ENCODE data around the gene TM7SF2.

The TM7SF2 gene

DNA sequence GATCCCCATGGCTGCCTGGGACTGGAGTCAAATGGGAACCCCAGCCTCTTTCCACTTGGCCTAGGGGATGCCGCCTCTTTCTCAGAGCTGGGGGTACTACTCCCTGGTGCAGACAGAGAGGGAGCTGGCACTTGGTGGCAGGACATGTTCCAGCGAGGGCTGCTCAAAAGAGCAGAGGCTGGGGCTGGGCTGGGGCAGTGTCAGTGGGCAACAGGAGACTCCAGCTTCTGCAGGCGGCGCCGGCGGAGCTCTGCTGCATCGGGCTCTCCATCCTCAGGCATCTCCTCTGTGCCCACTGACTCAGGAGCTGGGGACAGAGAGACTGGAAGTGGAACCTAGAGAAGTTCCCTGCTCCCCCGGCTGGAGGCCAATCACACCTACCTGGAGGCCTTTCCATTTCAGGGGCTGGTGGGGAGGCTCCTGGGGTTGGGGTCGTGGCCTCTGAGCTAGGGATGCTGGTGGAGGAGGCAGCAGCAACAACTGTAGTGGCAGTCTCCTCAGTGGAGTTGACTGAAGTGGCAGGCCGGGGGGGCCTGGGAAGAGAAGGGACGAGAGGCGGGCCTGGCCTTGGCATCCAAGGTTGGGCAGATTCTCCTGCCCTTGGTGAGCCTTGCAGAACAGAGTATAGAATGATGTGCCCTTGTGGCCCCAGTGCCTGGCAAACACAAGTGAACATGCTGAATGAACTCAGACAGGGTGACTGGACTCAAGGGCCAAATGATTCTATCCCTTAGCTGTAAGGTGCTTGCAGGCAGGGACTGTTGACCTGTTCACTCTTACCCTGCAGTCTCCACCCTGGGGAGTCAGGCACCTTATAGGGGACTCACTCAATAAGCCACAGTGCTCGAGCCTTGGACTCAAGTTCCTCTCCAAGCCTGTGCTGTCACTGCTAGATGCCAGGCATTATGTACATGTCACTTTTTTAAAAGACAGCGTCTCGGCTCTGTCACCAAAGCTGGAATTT is 16.8 kb downstream of the TM7SF2 start:
- TF ChIP-seq, protein P1, sequence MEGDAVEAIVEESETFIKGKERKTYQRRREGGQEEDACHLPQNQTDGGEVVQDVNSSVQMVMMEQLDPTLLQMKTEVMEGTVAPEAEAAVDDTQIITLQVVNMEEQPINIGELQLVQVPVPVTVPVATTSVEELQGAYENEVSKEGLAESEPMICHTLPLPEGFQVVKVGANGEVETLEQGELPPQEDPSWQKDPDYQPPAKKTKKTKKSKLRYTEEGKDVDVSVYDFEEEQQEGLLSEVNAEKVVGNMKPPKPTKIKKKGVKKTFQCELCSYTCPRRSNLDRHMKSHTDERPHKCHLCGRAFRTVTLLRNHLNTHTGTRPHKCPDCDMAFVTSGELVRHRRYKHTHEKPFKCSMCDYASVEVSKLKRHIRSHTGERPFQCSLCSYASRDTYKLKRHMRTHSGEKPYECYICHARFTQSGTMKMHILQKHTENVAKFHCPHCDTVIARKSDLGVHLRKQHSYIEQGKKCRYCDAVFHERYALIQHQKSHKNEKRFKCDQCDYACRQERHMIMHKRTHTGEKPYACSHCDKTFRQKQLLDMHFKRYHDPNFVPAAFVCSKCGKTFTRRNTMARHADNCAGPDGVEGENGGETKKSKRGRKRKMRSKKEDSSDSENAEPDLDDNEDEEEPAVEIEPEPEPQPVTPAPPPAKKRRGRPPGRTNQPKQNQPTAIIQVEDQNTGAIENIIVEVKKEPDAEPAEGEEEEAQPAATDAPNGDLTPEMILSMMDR (IDR thresholded peaks at IDR 0.05; ENCODE audit: control insufficient read depth, insufficient read depth, low read depth, low read length, missing control alignments) = no peak
- no peak overlapping the region for H3K4me3 ChIP-seq (ENCODE audit: control insufficient read depth, low read depth, low read length)
- DNase-seq (ENCODE audit: low read depth) = no peak

DNA sequence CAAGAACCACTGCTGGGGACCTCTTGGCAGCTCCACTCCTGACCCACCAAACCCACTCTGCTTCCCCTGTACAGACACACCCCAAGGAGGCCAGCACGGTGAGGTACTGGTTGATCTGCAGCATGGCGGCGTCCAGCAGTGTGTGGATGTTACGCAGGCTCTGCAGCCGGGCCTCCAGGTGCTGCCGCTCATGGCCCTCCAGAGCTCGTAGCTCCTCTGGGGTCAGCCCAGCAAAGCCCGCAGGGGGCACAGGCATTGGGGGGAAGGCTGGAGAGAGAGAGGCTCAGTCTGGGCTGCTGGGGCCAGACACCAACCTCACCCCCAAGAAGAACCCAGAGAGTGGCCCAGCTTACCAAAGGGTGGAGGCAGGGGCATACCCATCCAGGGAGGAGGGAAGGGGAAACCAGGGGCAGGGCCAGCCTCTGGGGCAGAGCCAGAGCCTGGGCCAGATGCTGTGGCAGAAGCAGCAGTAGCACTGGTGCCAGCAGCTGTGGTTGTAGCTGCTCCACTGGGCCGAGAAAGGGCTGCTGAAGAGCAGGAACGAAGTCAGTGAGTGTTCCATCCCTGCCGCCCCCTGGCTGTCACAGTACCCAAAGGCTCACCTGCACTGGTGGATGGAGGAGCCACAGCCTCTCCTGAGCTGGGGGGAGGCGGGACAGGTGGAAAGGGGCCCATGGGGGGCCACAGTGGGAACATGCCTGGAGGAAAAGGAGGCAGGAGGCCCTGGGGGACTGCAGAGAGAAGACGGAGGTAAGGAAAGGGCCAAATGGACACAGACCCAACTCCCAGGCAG is 18.2 kb downstream of the TM7SF2 start:
- DNase-seq (ENCODE audit: low read depth) = no peak
- no peak overlapping the region for H3K4me3 ChIP-seq (ENCODE audit: control insufficient read depth, low read depth, low read length)

DNA sequence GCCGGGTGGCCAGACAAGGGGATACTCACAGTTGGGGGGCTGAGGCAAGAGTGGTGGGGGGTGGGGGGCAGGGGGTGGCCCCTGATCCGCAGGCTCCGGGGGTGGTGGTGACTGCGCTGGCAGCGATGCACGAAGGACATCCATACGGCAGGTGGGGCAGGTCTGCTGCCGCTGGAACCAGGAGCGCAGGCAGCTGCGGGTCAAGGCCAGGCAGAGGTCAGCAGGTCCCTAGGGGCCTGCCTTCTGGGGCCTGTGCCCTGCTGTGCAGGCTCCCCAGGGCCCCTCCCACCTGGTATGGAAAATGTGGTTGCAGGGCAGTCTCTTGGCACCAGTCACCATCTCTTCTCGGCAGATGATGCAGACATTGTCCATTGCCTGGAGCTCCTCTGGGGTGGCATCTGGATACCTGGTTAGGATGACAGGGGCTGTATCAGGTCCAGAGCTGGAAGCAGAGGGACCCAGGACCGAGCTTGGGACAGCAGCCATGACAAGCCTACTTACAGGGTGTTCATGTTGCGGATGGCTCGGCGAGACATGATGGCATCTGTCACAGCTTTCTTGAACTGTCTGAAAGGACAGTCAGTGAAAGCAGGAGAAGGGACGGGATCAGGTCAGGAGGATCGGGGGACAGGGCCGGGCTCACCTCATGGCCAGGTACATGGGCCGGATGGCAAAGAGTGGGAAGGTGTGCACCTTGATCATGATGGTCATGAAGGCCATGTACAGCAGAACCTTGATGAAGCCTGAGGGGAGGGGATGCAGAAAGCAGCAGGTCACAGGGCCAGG is 19.2 kb downstream of the TM7SF2 start:
- DNase-seq (ENCODE audit: low read depth) = no peak
- TF ChIP-seq, protein P1 (IDR thresholded peaks at IDR 0.05; ENCODE audit: control insufficient read depth, insufficient read depth, low read depth, low read length, missing control alignments) = no peak

More for the DNA sequence above, 18.2 kb downstream of the TM7SF2 start:
- TF ChIP-seq, protein P1 (IDR thresholded peaks at IDR 0.05; ENCODE audit: control insufficient read depth, insufficient read depth, low read depth, low read length, missing control alignments) = no peak

DNA sequence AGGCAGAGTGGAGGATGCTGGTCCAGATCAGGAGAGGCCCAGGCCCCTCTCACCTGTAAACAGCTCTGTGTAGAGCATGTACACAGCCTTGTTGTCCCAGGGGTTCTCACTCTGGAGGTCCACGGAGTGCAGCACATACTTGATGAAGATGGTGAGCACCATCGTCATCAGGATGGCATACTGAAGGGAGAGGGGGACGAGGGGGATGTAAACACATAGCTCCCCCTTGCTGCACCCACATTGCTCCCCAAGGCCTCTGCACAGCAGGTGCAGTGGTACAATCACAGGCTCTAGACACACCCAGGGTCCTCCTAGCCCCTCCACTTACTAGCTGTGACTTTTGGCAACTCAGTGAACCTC is 19.7 kb downstream of the TM7SF2 start:
- DNase-seq (ENCODE audit: low read depth) = no peak
- TF ChIP-seq, protein P1 (IDR thresholded peaks at IDR 0.05; ENCODE audit: control insufficient read depth, insufficient read depth, low read depth, low read length, missing control alignments) = no peak
- H3K4me3 ChIP-seq (ENCODE audit: control insufficient read depth, low read depth, low read length) = no peak overlapping the region

More for the DNA sequence above, 19.2 kb downstream of the TM7SF2 start:
- no peak overlapping the region for H3K4me3 ChIP-seq (ENCODE audit: control insufficient read depth, low read depth, low read length)

DNA sequence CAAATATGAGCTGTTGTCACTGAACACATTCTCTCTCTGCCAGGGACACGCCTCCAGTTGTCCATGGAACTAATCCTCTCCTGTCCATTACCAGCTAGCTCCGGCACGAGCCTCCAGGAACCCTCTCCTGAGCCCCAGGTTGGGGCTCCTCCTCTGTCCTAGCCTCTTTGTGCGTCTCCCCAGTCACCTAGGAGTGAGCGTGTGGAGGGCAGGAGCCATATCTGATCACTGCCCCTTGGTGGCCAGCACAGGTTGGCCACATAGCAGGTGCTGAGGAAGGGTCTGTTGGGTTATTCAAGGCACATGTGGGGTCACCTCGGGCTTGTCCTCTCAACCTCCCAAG is 20.2 kb downstream of the TM7SF2 start:
- H3K4me3 ChIP-seq (ENCODE audit: control insufficient read depth, low read depth, low read length) = no peak overlapping the region
- TF ChIP-seq, protein P1 (IDR thresholded peaks at IDR 0.05; ENCODE audit: control insufficient read depth, insufficient read depth, low read depth, low read length, missing control alignments) = no peak
- no peak for DNase-seq (ENCODE audit: low read depth)

All from AG09309 (cell line).